Kidney (tissue), 14 donors: ENCODE measurements around the gene TEX38. TPM values are rescaled to one million over a fixed set of nuclear protein-coding genes. Genes with fewer than 3 reads are reported as not detected.

Experiments
- DNase-seq, 5 donors: peaks; one replicate each; pipeline ENCODE4 v3.0.0-alpha.2; 2013 to 2020
- FAIRE-seq: peaks from 2 replicates; lab custom pipeline; 2012; peaks lifted over from hg19 to GRCh38; lab: Jason Lieb, UNC
- H3K27ac ChIP-seq, 2 donors: one replicate each; pipeline ENCODE4 v1.7.0; 2013; ENCODE audit warnings: low read depth in 2 of 2, low read length in 2 of 2, inconsistent platforms in 1 of 2
- H3K27me3 ChIP-seq: one replicate; pipeline ENCODE4 v1.7.1; 2013; ENCODE audit warnings: low read length, inconsistent platforms; ENCODE audit not compliant: control insufficient read depth, insufficient read depth
- H3K36me3 ChIP-seq, 3 donors: one replicate each; pipeline versions ENCODE4 v1.7.0 to v1.7.1; 2013; ENCODE audit warnings: low read length in 3 of 3, control low read depth in 1 of 3, inconsistent platforms in 1 of 3; ENCODE audit not compliant: insufficient read depth in 3 of 3, control insufficient read depth in 2 of 3
- H3K4me1 ChIP-seq, 3 donors: one replicate each; pipeline versions ENCODE4 v1.7.0 to v1.7.1; 2013; ENCODE audit warnings: low read length in 3 of 3, inconsistent platforms in 1 of 3, low read depth in 1 of 3; ENCODE audit not compliant: control insufficient read depth in 2 of 3, insufficient read depth in 2 of 3
- H3K4me3 ChIP-seq, 3 donors: one replicate each; pipeline versions ENCODE4 v1.7.0 to v1.8.1; 2013; ENCODE audit warnings: low read length in 3 of 3, control low read depth in 1 of 3, inconsistent platforms in 1 of 3
- H3K9ac ChIP-seq, 3 donors: one replicate each; pipeline versions ENCODE4 v1.7.0 to v1.7.1; 2013; ENCODE audit warnings: low read length in 3 of 3, control low read depth in 1 of 3, inconsistent platforms in 1 of 3
- H3K9me3 ChIP-seq, 3 donors: one replicate each; pipeline versions ENCODE4 v1.7.0 to v1.7.1; 2013; ENCODE audit warnings: low read length in 3 of 3, control low read depth in 1 of 3, inconsistent platforms in 1 of 3; ENCODE audit not compliant: control insufficient read depth in 2 of 3, insufficient read depth in 1 of 3
- CTCF ChIP-seq: IDR thresholded peaks from 3 replicates; pipeline ENCODE4 v1.5.1; 2012; ENCODE audit warnings: mild to moderate bottlenecking, moderate library complexity, borderline replicate concordance; ENCODE audit not compliant: insufficient read depth; ENCODE audit errors: extremely low read depth
- intact Hi-C: fragments of 100-400 bp; cut with DNase I; formaldehyde crosslinking; loops from one replicate; pipeline ENCODE4 v1.11.1; 2022
- polyA plus RNA-seq: library from polyadenylated mRNA; stranded (reverse); fragments of 350-450 nt; fragmentation: Illumina TruSeq; extraction: RNeasy Lipid Tissue Mini Kit (QIAGEN cat#74804); gene quantifications from one replicate; pipeline ENCODE4 v1.2.3, GENCODE V29; 2014; ENCODE audit warnings: low read depth, low replicate concordance; ENCODE audit not compliant: insufficient read depth
- total RNA-seq: library from RNA; stranded (reverse); fragmentation: NEBNext Ultra II Directional; extraction: Animal tissue kit (Norgen Biotek cat#: 25700); gene quantifications from one replicate; pipeline ENCODE4 v1.2.1, GENCODE V29; 2021
- donor health status: control.
- donor health status: control.
- donor health status: control.
- donor health status: control.
- donor health status: control.
- donor health status: DM: yes; HTN: yes; CAD: no.
- donor health status: Normal renal cell carcinoma (clear cell type).

The TEX38 gene
- total and polyA plus RNA-seq, 2 donors from 2014 or later: 0.35 TPM; not detected in 1

- Histone ChIP-seq H3K36me3 (peaks cover 16 to 64% (median 36%) of the 10 kb centered on the region in 3 donors), H3K4me3 (no peak overlapping the region), H3K9ac (no peak overlapping the region), H3K4me1 (no peaks in the 10 kb centered on the region), H3K9me3 (no peaks in the 10 kb centered on the region), H3K27me3 (no peaks in the 10 kb centered on the region), H3K27ac (no peak overlapping the region)
- TF ChIP-seq CTCF: no peak
- intact Hi-C loops: no loop called here
- DNase-seq (no peak), FAIRE-seq (no peak)
Measured at GRCh38 chr1:46681333-46682034, 9.8 kb downstream of the TEX38 start.

- no peaks in the 10 kb centered on the region for H3K27me3 ChIP-seq
- intact Hi-C loops: no loop called here
- H3K9ac ChIP-seq: no peak overlapping the region
- no peak overlapping the region for H3K4me3 ChIP-seq
- FAIRE-seq (no peak), DNase-seq (no peak)
- H3K4me1 ChIP-seq: no peaks in the 10 kb centered on the region
- no peak for TF ChIP-seq CTCF
- no peaks in the 10 kb centered on the region for H3K9me3 ChIP-seq
- no peak overlapping the region for H3K27ac ChIP-seq
- H3K36me3 ChIP-seq: peaks cover 18 to 69% (median 36%) of the 10 kb centered on the region in 3 donors
Measured at GRCh38 chr1:46682064-46682463, 10.4 kb downstream of the TEX38 start.

- no peak for DNase-seq
- Histone ChIP-seq H3K9ac (no peak overlapping the region), H3K27ac (no peak overlapping the region), H3K4me1 (peaks cover 0 to 2% (median 0%) of the 10 kb centered on the region in 3 donors), H3K9me3 (no peaks in the 10 kb centered on the region), H3K4me3 (no peak overlapping the region), H3K36me3 (peaks cover 23 to 76% (median 53%) of the 10 kb centered on the region in 3 donors), H3K27me3 (no peaks in the 10 kb centered on the region)
- intact Hi-C loops: no loop called here
- no peak for FAIRE-seq
- no peak for TF ChIP-seq CTCF
Measured at GRCh38 chr1:46684670-46685069, 13.0 kb downstream of the TEX38 start.

GRCh38 chr1:46686255-46686654 lies 14.6 kb downstream of the TEX38 start:
- FAIRE-seq (no peak), DNase-seq (no peak)
- no peak overlapping the region for H3K9ac ChIP-seq
- H3K27ac ChIP-seq: no peak overlapping the region
- intact Hi-C loops: no loop called here
- H3K36me3 ChIP-seq: peaks cover 26 to 80% (median 62%) of the 10 kb centered on the region in 3 donors
- no peaks in the 10 kb centered on the region for H3K27me3 ChIP-seq
- no peaks in the 10 kb centered on the region for H3K9me3 ChIP-seq
- peaks cover 0 to 2% (median 0%) of the 10 kb centered on the region in 3 donors for H3K4me1 ChIP-seq
- no peak overlapping the region for H3K4me3 ChIP-seq
- TF ChIP-seq CTCF: no peak
